Measurements from ENCODE around the gene GNAO1. TPM values are rescaled to one million over a fixed set of nuclear protein-coding genes. Genes with fewer than 3 reads are reported as not detected.

GNAO1 gene
- polyA plus RNA-seq, 1 donor (not counting 4 experiments of a cell fraction or from before 2014, with no cell fraction given): 0.13 TPM

GRCh38 chr16:56298948-56299596, 107.8 kb downstream of the GNAO1 start:
- no peak overlapping the region for H3K9ac ChIP-seq (ENCODE audit: control insufficient read depth, extremely low read depth, insufficient read depth, low read length)
- no peaks in the 10 kb centered on the region for H3K36me3 ChIP-seq (ENCODE audit: control insufficient read depth in 2 of 2, extremely low read depth in 1 of 2, insufficient read depth in 2 of 2, low read length in 2 of 2)
- no peaks in the 10 kb centered on the region for H4K20me1 ChIP-seq (ENCODE audit: control insufficient read depth, extremely low read depth, insufficient read depth, low read length)
- peaks cover 12% of the 10 kb centered on the region for H3K4me1 ChIP-seq (ENCODE audit: control insufficient read depth, extremely low read depth, insufficient read depth, low read length)
- TF ChIP-seq EZH2 (IDR thresholded peaks at IDR 0.05; ENCODE audit: low read length): no peak
- no peak for TF ChIP-seq CTCF (optimal IDR thresholded peaks at IDR 0.05 in 1 of 3, IDR thresholded peaks at IDR 0.05 in 1 of 3, conservative IDR thresholded peaks at IDR 0.05 in 1 of 3; ENCODE audit: extremely low read depth in 1 of 3, insufficient read depth in 2 of 3, low read length in 3 of 3)
- no peak overlapping the region for H3K4me2 ChIP-seq (ENCODE audit: control insufficient read depth, extremely low read depth, insufficient read depth, low read depth, low read length)
- FAIRE-seq (no peak), DNase-seq (ENCODE audit: low read depth, low spot score) (no peak)
- H3K27ac ChIP-seq (ENCODE audit: control insufficient read depth, insufficient read depth, low read length): no peak overlapping the region
- H3K9me3 ChIP-seq (ENCODE audit: control insufficient read depth, low read depth, low read length): no peaks in the 10 kb centered on the region
- dilution Hi-C loops (cut with MboI; ENCODE audit: extremely low pct_ligation_motif_present, low sequenced_read_pairs): no loop called here
- no peaks in the 10 kb centered on the region for H3K9me1 ChIP-seq (ENCODE audit: control insufficient read depth, extremely low read depth, insufficient read depth, low read length)
- H3K4me3 ChIP-seq (ENCODE audit: control insufficient read depth in 2 of 3, extremely low read depth in 1 of 3, insufficient read depth in 2 of 3, low read depth in 1 of 3, low read length in 3 of 3): no peak overlapping the region
- H2AFZ ChIP-seq (ENCODE audit: control insufficient read depth, low read length): peak overlapping the region; percentile 42
- peaks cover 4% of the 10 kb centered on the region for H3K27me3 ChIP-seq (ENCODE audit: control insufficient read depth, extremely low read depth, insufficient read depth, low read length)
- H3K79me2 ChIP-seq (ENCODE audit: control insufficient read depth, insufficient read depth, low read length): no peaks in the 10 kb centered on the region

- H3K4me1 ChIP-seq (ENCODE audit: control insufficient read depth, extremely low read depth, insufficient read depth, low read length): peaks cover 5% of the 10 kb centered on the region
- peaks cover 4% of the 10 kb centered on the region for H3K27me3 ChIP-seq (ENCODE audit: control insufficient read depth, extremely low read depth, insufficient read depth, low read length)
- no peaks in the 10 kb centered on the region for H3K79me2 ChIP-seq (ENCODE audit: control insufficient read depth, insufficient read depth, low read length)
- TF ChIP-seq CTCF (optimal IDR thresholded peaks at IDR 0.05 in 1 of 3, IDR thresholded peaks at IDR 0.05 in 1 of 3, conservative IDR thresholded peaks at IDR 0.05 in 1 of 3; ENCODE audit: extremely low read depth in 1 of 3, insufficient read depth in 2 of 3, low read length in 3 of 3): no peak
- FAIRE-seq (no peak), DNase-seq (ENCODE audit: low read depth, low spot score) (no peak)
- no peaks in the 10 kb centered on the region for H4K20me1 ChIP-seq (ENCODE audit: control insufficient read depth, extremely low read depth, insufficient read depth, low read length)
- H3K4me3 ChIP-seq (ENCODE audit: control insufficient read depth in 2 of 3, extremely low read depth in 1 of 3, insufficient read depth in 2 of 3, low read depth in 1 of 3, low read length in 3 of 3): no peak overlapping the region
- H3K9me1 ChIP-seq (ENCODE audit: control insufficient read depth, extremely low read depth, insufficient read depth, low read length): no peaks in the 10 kb centered on the region
- no peaks in the 10 kb centered on the region for H3K9me3 ChIP-seq (ENCODE audit: control insufficient read depth, low read depth, low read length)
- no peak overlapping the region for H3K9ac ChIP-seq (ENCODE audit: control insufficient read depth, extremely low read depth, insufficient read depth, low read length)
- H3K27ac ChIP-seq (ENCODE audit: control insufficient read depth, insufficient read depth, low read length): no peak overlapping the region
- dilution Hi-C loops (cut with MboI; ENCODE audit: extremely low pct_ligation_motif_present, low sequenced_read_pairs): no loop called here
- no peaks in the 10 kb centered on the region for H3K36me3 ChIP-seq (ENCODE audit: control insufficient read depth in 2 of 2, extremely low read depth in 1 of 2, insufficient read depth in 2 of 2, low read length in 2 of 2)
- H2AFZ ChIP-seq (ENCODE audit: control insufficient read depth, low read length): no peak overlapping the region
- H3K4me2 ChIP-seq (ENCODE audit: control insufficient read depth, extremely low read depth, insufficient read depth, low read depth, low read length): no peak overlapping the region
Observed at GRCh38 chr16:56300242-56300623, 108.9 kb downstream of the GNAO1 start.

All from keratinocyte (primary cell).